NB4 (cell line): Measurements from ENCODE around the gene EMP3.

Experiments
- DNase-seq: peaks from one replicate; pipeline ENCODE4 v3.0.0; 2010; ENCODE audit warnings: low read depth
- H3K4me3 ChIP-seq: one replicate; pipeline ENCODE4 v1.5.1; 2011; ENCODE audit warnings: mild to moderate bottlenecking, low read depth, low read length, moderate library complexity
- MYC ChIP-seq: IDR thresholded peaks from 2 replicates; pipeline ENCODE4 v1.6.1; 2011; ENCODE audit warnings: low read depth, low read length
- POLR2A ChIP-seq: IDR thresholded peaks from 2 replicates; pipeline ENCODE4 v1.6.1; 2011; ENCODE audit warnings: mild to moderate bottlenecking; ENCODE audit not compliant: insufficient read length; ENCODE audit errors: extremely low read depth
- TF ChIP-seq, protein P1 (sequence below): IDR thresholded peaks from 2 replicates; pipeline ENCODE4 v1.6.1; 2011; ENCODE audit warnings: low read depth, low read length
- TF ChIP-seq, protein P2 (sequence below): IDR thresholded peaks from one replicate; pipeline ENCODE4 v1.5.1; 2012; ENCODE audit warnings: low read depth, low read length

The EMP3 gene

DNA sequence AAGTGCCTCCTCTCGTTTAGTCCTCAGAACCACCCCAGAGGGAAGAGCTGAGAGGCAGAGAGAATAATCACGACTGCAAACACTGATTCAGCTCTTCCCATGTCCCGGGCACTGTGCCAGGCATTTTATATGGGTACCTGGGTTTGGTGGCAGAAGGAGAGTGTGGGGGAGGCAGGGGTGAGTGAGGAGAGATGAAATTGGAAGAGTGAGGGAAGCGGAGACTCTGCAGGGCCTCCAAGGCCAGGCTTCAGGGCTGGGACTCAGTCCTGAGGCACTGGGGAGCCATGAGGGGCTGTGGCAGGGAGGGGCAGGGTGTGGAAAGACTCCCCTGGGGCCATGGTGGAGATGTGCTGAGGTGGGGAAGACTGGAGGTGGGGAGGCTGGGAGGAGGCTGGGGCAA, 47.6 kb downstream of the EMP3 start:
- DNase-seq = peak; percentile 48
- TF ChIP-seq MYC (no peak), POLR2A (no peak)
- TF ChIP-seq, protein P1, sequence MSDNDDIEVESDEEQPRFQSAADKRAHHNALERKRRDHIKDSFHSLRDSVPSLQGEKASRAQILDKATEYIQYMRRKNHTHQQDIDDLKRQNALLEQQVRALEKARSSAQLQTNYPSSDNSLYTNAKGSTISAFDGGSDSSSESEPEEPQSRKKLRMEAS = no peak
- TF ChIP-seq, protein P2, sequence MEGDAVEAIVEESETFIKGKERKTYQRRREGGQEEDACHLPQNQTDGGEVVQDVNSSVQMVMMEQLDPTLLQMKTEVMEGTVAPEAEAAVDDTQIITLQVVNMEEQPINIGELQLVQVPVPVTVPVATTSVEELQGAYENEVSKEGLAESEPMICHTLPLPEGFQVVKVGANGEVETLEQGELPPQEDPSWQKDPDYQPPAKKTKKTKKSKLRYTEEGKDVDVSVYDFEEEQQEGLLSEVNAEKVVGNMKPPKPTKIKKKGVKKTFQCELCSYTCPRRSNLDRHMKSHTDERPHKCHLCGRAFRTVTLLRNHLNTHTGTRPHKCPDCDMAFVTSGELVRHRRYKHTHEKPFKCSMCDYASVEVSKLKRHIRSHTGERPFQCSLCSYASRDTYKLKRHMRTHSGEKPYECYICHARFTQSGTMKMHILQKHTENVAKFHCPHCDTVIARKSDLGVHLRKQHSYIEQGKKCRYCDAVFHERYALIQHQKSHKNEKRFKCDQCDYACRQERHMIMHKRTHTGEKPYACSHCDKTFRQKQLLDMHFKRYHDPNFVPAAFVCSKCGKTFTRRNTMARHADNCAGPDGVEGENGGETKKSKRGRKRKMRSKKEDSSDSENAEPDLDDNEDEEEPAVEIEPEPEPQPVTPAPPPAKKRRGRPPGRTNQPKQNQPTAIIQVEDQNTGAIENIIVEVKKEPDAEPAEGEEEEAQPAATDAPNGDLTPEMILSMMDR = no peak
- H3K4me3 ChIP-seq = no peak overlapping the region

DNA sequence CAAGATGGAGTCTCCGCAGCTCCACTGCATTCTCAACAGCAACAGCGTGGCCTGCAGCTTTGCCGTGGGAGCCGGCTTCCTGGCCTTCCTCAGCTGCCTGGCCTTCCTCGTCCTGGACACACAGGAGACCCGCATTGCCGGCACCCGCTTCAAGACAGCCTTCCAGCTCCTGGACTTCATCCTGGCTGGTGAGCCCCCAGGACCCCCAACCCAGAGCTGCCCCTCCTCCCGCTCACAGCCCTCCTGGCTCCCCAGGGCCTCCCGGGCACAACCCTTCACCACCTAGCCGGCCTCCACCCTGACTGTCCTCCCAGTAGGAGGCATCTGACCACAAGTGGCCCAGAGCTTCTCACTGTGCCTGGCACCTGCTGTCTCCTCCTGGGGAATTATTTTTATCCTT, 48.2 kb downstream of the EMP3 start:
- TF ChIP-seq POLR2A (no peak), MYC (no peak)
- TF ChIP-seq, protein P1 = no peak
- TF ChIP-seq, protein P2 = no peak
- no peak overlapping the region for H3K4me3 ChIP-seq
- DNase-seq = no peak

DNA sequence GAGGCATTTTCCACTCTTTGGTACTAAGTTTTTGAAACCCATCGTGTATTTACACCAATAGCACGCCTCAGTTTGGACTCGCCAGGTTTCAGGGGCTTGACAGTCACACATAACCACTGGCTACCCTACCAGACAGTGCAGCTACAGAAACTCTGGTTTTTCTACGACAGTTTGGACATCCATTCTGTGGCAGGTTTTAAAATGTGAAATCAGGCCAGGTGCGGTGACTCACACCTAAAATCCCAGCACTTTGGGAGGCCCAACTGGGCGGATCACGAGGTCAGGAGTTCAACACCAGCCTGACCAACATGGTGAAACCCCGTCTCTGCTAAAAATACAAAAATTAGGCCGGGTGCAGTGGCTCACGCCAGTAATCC, 52.8 kb downstream of the EMP3 start:
- peak; percentile 51 for DNase-seq
- TF ChIP-seq MYC (no peak), POLR2A (no peak)
- TF ChIP-seq, protein P2 = no peak
- TF ChIP-seq, protein P1 = no peak
- H3K4me3 ChIP-seq = no peak overlapping the region

DNA sequence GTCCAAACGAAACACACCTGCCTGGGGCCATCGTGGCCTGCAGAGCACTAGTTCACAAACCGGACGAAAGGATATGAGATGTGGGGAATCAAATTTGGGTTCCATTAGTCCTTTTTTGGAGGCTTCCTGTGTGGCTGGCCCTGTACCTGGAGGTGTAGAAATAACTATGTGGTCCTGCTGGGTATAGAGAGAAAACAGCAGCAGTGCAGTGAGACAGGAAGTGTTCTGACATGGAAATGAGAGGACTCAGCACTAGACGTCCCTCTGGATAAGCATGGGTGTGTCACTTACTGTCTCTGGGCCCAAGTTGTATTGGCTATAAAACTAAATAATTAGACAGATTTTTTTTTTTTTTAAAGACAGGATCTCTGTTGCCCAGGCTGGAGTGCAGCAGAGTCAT, 53.7 kb downstream of the EMP3 start:
- DNase-seq = peak; percentile 55
- TF ChIP-seq, protein P2 = no peak
- TF ChIP-seq, protein P1 = no peak
- TF ChIP-seq POLR2A = no peak
- no peak for TF ChIP-seq MYC

More for the DNA sequence above, 53.7 kb downstream of the EMP3 start:
- no peak overlapping the region for H3K4me3 ChIP-seq
